NCI-H748 (cell line): Measurements from ENCODE around the gene ZDHHC18.
A peak's percentile ranks its signal among the peaks of the same experiment; 100 is the strongest.
"Not testable (repeated sequence)": the region's sequence is repeated elsewhere in the genome, so short reads cannot be mapped to it uniquely, and the experiment has no call there.

ENCODE experiments used
- DNase-seq: peaks from one replicate; lab custom pipeline; 2025; ENCODE audit not compliant: unreplicated experiment; lab: John Stamatoyannopoulos, UW

The ZDHHC18 gene

GRCh38 chr1:26832249-26832960 lies 5.9 kb downstream of the ZDHHC18 start:
- no peak for DNase-seq

GRCh38 chr1:26833432-26834405 lies 7.2 kb downstream of the ZDHHC18 start:
- no peak for DNase-seq

- DNase-seq, result not testable (repeated sequence)
Measured at GRCh38 chr1:26837665-26838064, 11.2 kb downstream of the ZDHHC18 start.

GRCh38 chr1:26838474-26839338 lies 12.2 kb downstream of the ZDHHC18 start:
- no peak for DNase-seq

- DNase-seq, result no peak
Measured at GRCh38 chr1:26839339-26839722, 12.8 kb downstream of the ZDHHC18 start.

GRCh38 chr1:26839779-26840178 lies 13.3 kb downstream of the ZDHHC18 start:
- no peak for DNase-seq

GRCh38 chr1:26844424-26845196 lies 18.1 kb downstream of the ZDHHC18 start:
- no peak for DNase-seq

- DNase-seq, result not testable (repeated sequence)
Measured at GRCh38 chr1:26847826-26848225, 21.3 kb downstream of the ZDHHC18 start.

- DNase-seq, result no peak
Measured at GRCh38 chr1:26848499-26848898, 22.0 kb downstream of the ZDHHC18 start.

GRCh38 chr1:26848941-26849774 lies 22.7 kb downstream of the ZDHHC18 start:
- no peak for DNase-seq

GRCh38 chr1:26851106-26851684 lies 24.7 kb downstream of the ZDHHC18 start:
- DNase-seq, result no peak

GRCh38 chr1:26852701-26853100 lies 26.2 kb downstream of the ZDHHC18 start:
- no peak for DNase-seq

GRCh38 chr1:26853156-26853555 lies 26.7 kb downstream of the ZDHHC18 start:
- DNase-seq, result peak; percentile 57

- DNase-seq, result no peak
Measured at GRCh38 chr1:26853600-26853999, 27.1 kb downstream of the ZDHHC18 start.

GRCh38 chr1:26854906-26855305 lies 28.4 kb downstream of the ZDHHC18 start:
- no peak for DNase-seq

GRCh38 chr1:26855636-26856035 lies 29.1 kb downstream of the ZDHHC18 start:
- DNase-seq, result no peak

GRCh38 chr1:26856181-26856580 lies 29.7 kb downstream of the ZDHHC18 start:
- no peak for DNase-seq

- no peak for DNase-seq
Measured at GRCh38 chr1:26856604-26857469, 30.3 kb downstream of the ZDHHC18 start.
